HTERT RPE-1 (cell line): ENCODE data around the gene NINL.
"Not testable (repeated sequence)": the region's sequence is repeated elsewhere in the genome, so short reads cannot be mapped to it uniquely, and the experiment has no call there.

Experiments used
- in situ Hi-C: fragments of 300-500 bp; cut with MboI; formaldehyde crosslinking; loops from 4 replicates; pipeline ENCODE4 v1.14.3; 2020; ENCODE audit warnings: low sequenced_read_pairs

The NINL gene

DNA sequence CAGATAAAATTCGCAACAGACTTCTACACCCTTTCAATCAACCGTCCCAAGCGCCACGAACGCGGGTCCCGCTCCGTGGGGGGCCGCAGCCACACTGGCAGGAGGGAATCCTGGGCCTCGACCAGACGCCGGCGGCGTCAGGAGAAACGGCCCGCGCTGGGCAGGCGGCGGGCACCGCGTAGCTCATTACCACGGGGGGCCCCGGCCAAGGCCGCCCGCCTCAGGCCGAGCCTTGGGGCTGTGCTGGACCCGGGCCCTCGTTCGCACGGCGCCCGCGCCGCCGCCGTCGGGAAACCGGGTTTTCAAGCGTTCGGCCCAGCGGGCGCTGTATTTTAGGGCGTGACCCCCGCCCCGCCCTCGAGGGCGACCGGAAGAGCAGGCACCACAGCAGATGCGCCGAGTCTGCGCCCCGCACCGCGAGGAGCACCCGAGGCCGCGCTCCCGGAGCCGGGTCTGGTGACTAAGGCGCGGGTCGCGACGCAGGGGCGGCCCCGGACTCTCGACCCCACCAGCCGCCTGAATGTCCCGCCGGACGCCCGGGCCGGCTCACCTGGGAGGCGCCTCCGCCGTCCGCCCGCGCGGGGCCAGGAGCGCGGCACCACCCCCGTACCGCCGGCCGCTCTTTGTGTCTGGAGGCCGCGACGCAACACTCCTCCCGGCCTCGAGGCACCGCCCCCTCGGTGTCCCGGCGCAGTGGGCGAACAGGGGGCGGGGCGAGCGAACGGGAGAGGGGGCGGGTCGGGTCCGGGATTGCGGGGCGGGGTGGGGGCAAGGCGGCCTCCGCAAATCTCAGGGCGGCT, at the start of gene NINL:
NINL (minus strand) TSS at position 627 of the 800 bp plus-strand sequence. CDS start 58,944 bp downstream, outside the sequence.
- in situ Hi-C loops, result no loop called here

DNA sequence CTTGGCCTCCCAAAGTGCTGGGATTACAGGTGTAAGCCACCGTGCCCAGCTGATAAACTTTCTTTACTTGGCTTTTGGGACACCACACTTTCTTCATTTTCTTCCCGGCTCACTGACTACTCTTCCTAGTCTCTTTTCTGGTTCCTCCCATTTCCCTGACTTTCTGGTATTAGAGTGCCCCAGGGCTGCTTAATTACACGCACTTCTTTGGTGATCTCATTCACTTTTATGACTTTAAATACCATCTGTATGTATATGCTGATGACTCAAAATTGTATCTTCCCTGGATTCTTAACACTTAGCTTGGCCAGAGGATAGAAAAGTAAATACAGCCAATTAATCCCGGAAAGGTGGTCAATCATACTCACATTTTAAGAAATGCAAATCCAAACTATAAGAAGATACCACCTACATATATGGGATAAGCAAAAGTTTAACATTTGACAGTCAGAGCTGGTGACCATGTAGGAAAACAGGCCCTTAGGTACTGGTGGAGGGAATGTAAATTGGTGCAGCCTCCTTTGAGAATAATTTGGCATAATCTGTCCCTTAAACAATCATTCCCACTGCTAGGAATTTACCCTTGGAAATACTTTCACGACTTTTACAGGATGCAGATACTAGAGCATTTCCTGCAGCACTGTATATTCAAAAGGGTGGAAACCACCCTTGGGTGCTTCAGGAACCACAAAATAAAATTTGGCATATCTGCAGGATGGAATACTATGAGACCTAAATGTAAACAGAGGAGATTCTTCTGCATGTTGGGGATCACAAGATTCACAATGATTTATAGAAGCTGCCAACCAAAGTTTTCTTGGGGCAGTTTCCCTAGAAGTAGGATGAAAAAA, 47.8 kb upstream of the NINL start:
- in situ Hi-C loops, result no loop called here

DNA sequence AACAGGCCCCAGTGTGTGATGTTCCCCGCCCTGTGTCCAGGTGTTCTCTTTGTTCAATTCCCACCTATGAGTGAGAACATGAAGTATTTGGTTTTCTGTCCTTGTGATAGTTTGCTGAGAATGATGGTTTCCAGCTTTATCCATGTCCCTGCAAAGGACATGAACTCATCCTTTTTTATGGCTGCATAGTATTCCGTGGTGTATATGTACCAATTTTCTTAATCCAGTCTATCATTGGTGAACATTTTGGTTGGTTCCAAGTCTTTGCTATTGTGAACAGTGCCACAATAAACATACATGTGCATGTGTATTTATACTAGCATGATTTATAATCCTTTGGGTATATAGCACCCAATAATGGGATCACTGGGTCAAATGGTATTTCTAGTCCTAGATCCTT, 45.3 kb upstream of the NINL start:
- in situ Hi-C loops, result not testable (repeated sequence)

DNA sequence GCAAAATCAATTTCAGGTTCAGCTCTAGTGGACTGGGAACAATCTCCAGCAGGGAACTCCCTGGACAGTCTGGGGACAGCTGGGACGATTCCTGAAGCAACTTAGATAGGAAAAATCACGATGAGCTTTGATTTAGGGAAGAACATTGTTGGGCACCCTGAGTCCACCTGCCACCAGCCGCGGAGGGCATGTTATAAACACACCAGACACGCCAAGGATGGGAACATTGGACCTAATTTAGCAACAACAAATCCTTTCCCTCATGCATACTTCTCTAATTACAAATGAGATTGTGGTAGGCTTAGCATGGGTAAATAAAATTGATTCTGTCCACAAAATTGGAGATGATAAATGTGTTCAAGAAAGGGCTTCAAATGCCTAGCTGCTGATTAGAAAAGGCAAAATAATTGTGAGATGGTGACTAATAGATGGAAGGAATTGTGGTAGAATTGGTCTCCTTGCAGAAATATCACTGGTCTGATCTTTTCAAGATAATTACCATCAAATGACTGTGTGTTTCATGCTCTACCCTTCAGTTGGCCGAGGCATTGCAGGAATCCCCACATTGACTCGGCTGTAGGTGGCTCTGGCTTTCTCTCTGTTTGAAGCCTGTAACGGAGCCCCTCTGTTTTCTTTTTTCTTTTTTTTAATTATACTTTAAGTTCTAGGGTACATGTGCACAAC, 44.6 kb upstream of the NINL start:
- in situ Hi-C loops, result no loop called here

DNA sequence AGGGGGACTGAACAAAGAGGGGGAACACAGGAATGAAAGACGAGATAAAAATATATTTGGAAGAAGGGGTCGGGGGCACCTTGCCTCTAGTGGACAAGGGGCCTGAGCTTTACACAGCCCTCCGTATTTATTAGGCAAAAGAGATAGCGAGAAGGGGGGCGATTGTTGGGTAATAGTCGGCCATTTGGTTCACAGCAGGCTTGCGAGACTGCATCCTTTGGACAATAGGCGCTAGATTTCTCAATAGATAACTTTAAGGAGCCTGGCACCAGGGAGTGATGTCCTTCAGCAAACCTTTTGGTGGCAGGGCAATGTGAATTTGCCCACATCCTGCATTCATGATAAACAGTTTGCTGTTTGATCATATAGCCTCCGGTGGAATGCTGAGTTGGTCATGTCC, 41.4 kb upstream of the NINL start:
- in situ Hi-C loops, result no loop called here

DNA sequence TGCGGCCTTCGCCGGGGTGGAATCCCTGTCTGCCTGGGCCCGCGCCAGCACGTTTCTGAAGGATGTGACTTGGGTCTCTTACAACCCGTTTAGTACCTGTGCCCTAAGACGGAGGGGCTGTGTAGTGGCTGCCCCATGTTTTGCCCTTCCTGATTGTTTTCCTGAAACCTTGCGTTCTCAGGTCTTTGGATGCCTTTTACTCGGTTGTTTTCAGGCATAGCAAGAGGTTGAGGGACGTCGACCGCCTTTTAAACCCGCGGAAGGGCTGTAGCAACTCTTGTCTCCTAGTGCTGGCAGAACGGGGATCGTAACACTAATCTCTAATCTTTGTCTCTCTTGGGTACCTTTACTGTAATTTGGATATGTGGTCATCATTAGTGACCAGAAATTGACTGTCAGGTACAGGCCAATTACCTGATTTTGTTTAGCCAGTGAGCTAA, 39.2 kb upstream of the NINL start:
- in situ Hi-C loops, result no loop called here

DNA sequence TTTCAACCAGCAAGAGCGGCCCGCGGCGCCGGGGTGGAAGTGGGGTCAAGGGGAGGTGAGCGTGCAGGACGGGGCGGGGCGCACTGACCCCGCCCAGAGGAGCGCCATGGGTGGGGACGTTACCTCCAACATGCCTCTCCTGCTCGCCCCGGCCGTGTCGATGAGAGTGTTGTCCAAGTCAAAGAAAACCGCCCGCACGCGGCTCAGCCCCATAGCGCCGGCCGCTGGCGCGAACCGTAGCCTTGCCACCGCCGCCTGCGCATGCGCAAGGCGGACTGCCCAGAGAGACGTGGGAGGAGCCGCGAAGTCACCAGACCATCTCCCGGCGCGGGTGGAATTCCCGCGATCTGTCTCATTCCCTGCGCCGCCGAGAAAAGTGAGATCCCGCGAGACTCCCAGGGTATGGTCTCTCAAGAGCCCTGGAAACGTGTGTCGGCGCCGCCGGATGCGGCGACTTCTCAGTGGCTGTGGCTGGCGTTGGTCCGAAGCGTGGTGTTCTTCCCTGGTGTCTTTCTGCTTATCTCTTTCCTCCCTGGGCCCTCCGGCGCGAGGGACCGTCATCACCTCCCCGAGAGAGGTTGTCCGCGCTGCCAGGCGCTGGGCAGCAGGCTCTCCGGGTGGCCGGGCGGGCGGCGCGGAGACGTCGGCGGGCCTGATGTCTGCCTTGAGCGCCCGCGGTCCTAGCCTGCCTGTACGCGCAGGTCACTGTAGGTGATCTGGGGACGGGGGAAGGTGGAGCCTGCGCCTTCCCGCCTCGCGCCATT, 38.6 kb upstream of the NINL start, which contains the start of gene NANP:
NANP (minus strand) TSS at position 279 of the 764 bp plus-strand sequence; CDS start at position 213, 66 bp downstream.
- in situ Hi-C loops, result no loop called here

DNA sequence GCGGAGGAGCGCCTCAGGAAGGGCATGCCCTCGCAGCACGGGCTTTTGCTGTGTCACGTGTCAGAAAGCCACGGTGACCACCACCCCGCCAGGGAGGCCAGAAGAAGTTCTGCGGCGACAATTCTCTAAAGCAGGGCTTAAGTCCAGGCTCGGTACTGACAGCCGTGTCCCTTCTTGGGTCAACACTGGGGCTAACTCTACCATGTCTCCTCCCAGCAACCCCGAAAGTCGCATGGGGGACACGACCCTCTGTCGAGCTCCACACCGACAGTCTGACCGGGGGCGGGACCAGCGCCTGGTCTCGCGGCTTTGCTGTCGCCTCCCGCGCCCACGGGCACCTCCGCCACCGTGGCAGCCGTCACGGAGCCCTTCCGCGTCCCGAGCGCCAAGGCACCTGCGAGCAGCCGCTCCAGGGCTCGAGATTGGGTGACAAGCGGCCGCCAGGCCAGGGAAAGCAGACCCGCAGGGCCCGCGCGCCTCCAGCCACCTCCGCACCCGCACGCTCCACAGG, 37.9 kb upstream of the NINL start:
- in situ Hi-C loops, result no loop called here

DNA sequence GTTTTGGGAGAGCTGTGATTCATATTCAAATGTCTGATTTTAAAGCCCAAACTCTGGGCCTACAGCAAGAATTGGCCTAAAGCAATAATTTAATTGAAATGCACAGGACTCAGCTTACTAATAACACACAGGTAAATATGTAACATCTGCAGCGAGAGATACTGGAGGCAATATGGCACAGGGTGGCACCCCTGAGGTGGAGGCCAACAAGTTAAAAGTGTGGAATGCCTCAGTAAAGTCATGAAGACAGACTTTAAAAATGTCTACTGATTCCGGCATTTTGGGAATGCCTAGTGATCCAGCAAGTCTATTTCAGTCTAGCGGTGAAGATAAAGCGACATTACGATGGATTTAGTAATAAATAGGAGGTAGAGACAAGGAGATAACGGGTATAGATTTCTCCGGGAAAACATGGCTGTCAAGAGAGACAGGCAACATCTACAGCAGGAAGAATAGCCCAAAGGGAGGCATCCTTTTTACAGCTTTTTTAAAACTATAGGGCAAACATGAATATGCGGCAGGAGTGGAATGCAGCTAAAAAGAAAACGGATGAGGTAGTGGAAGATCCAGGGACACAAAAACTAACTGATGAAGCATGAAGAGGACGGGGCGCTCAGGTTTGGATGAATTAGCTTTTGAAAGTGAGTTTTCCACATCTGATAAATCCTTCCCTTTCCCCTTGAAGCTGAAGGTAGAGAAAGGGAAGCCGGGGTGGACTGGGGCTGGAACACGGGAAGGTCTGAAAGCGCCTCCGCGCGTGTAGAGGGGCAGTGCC, 37.3 kb upstream of the NINL start:
- in situ Hi-C loops, result no loop called here

DNA sequence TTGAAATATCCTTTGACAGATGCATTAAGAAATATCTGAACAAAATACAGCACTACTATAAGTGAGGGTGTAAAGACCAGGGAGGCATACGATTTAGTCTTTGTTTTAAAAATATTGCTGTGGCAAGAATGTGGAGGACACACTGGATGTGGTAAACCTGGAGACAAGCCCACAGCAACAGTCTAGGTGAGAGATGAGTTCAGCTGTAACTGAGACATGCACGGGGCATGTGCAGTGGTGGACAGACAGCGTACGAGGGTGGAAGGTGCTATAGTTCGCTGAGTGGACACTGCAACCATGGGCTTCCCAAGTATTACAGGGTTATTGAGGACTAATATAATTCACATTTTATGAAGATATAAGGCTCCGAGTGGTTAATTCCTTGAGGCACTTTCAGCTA, 36.7 kb upstream of the NINL start:
- in situ Hi-C loops, result no loop called here

DNA sequence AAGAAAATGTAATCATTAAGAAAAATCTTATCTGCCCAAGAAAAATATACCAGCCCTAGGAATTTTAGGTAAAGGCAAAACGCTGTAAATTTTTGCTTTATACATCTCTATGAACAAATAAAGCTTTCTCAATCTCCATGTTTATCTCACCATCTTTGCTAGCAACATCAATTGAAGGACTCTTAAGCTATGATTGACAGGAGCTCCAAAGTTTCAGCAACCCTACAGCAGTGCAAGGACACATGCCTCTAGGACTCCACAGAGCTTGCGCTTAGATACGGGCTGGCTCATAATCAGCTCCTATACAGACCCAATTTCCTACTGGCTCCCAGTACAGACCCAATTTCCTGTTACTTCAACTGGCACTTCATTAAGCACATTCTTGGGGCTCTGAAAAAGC, 34.2 kb upstream of the NINL start:
- in situ Hi-C loops, result no loop called here

DNA sequence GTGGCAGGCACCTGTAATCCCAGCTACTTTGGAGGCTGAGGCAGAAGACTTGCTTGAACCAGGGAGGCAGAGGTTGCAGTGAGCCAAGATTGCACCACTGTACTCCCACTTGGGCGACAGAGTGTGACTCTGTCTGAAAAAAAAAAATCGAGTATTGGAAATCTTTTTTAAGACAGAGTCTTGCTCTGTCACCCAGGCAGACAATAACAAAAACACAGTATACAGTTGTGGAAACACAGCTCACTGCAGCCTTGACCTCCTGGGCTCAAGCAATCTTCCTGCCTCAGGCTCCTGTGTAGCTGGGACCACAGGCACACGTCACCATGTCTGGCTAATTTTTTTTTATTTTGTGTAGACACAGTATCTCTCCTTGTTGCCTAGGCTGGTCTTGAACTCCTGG, 23.4 kb upstream of the NINL start:
- in situ Hi-C loops, result no loop called here

DNA sequence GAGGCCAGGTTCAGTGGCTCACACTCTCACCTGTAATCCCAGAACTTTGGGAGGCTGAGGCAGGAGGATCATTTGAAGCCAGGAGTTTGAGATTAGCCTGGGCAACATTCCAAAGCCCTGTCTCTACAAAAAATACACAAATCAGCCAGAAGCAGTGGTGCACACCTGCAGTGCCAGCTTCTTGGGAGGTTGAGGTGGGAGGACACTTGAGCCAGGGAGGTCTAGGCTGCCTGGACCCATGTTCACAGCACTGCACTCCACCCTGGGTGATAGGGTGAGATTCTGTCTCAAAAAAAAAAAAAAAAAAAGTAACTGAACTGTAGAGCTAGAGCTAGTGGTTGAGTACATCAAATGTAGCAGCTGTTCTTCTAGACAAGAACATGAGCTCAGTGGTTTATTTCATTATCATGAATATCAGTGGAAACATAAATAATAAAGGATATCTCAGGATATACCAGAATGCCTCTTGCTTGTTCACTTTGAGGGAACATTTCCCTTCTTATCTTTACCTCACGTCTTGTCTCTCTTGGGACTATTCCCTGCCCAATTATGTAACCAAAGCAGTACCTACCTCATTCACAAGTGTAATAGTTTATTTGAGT, 20.9 kb upstream of the NINL start:
- in situ Hi-C loops, result no loop called here

DNA sequence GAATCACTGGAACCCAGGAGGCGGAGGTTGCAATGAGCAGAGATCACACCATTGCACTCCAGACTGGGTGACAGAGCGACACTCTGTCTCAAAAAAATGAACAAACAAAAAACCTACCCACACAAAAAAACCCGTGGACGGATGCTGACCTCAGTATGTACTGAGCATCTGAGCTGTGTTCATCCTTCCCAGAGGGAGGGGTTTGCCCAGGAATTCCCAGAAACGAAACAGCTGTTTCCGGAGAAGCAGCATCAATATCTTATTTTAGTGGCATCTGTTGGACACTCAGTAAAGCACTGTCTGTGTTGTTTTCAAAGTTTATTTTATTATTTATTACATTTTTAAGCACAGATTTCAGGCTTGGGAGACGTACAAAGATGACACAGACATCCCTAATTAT, 19.8 kb upstream of the NINL start:
- in situ Hi-C loops, result no loop called here

DNA sequence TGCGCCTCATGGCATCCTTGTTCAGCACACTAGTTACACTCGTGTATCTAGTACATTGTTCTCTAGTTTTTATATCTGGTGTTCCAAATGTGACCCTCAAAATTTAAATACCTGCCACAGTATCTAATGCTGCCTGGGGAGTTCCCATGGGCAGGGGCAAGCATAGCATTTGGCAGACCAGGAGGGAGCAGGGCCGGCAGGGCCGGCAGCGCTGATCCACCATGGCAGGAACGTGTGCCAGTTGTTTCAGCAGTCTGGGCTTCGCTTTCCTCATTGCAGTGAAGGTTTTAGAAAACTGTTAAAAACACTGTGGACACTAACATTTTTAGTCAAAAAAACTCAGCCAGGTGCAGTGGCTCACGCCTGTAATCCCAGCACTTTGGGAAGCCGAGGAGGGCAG, 19.3 kb upstream of the NINL start:
- in situ Hi-C loops, result no loop called here

DNA sequence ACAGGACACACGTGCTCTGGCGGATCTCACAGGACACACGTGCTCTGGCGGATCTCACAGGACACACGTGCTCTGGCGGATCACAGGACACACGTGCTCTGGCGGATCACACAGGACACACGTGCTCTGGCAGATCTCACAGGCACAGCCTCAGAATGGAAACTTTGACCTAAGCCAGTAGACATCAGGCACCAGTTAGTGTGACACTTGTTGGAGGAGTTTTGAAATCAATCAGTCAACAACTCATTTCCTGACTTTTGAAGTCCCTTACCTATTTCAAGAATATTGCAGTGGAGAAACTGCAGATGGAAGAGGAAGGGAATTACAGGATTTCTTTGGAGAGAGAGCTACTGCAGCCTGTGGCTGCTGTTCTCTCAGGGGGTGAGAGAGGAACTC, 17.6 kb upstream of the NINL start:
- in situ Hi-C loops, result not testable (repeated sequence)

DNA sequence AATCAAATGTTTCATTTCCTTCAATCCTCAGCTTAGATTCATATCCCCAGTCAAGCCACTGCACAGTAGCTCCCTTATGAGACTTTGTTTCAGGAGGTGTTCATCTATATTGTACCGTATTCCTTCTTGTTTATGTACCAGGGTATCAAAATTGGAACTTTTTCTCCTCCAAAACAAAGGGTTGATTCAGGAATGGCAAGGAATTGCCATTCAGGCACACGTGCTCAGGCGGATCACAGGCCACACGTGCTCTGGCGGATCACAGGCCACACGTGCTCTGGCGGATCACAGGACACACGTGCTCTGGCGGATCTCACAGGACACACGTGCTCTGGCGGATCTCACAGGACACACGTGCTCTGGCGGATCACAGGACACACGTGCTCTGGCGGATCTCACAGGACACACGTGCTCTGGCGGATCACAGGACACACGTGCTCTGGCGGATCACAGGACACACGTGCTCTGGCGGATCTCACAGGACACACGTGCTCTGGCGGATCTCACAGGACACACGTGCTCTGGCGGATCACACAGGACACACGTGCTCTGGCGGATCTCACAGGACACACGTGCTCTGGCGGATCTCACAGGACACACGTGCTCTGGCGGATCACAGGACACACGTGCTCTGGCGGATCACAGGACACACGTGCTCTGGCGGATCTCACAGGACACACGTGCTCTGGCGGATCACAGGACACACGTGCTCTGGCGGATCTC, 17.0 kb upstream of the NINL start:
- in situ Hi-C loops, result not testable (repeated sequence)

DNA sequence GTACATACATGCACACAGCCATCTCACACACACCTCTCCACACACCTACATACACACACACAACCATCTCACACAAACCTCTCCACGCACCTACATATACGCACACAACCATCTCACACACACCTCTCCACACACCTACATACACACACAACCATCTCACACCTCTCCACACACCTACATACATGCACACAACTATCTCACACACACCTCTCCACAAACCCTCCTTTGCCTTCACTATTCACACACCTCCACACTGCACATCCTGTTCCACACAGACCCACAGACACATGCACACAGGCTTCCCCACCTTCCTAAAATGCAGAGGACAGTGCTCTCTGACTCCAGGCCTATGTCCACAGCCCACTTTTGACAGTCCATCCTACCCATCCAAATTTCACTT, 16.3 kb upstream of the NINL start:
- in situ Hi-C loops, result no loop called here

DNA sequence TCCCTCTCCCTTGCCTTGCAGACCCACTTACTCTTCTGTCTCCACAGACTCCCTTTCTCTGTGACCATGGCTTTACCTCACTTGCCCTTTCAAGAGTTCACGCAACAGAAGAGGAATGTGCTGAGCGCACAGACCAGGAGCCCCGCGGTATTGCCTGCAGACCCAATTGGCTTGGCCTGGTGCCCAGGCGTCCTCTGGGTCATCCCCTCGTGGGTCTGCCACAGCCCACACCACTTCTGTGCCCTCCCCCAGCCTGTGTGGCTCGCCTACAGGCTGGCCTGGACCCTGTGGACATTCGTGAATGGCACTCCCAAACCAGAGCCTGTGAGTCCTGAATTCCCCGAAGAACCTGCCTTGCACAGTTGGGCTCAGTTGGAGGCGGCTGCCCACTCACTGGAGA, 15.3 kb upstream of the NINL start:
- in situ Hi-C loops, result no loop called here
